RPMI8226 (cell line): Measurements from ENCODE around the gene TBC1D13.
A peak's percentile ranks its signal among the peaks of the same experiment; 100 is the strongest.
"Not testable (repeated sequence)": the region's sequence is repeated elsewhere in the genome, so short reads cannot be mapped to it uniquely, and the experiment has no call there.

Experiments used
- DNase-seq: peaks from one replicate; pipeline ENCODE4 v3.0.0-alpha.2; 2015

TBC1D13 gene

GRCh38 chr9:128851779-128852600, 64.9 kb downstream of the TBC1D13 start:
- peak; percentile 63 for DNase-seq

- DNase-seq, result not testable (repeated sequence)
Observed at GRCh38 chr9:128852646-128853045, 65.6 kb downstream of the TBC1D13 start.

GRCh38 chr9:128854454-128854853, 67.4 kb downstream of the TBC1D13 start:
- DNase-seq, result not testable (repeated sequence)

GRCh38 chr9:128858476-128858875, 71.4 kb downstream of the TBC1D13 start:
- DNase-seq, result not testable (repeated sequence)
